ENCODE measurements around the gene ANAPC1.
"Not testable (repeated sequence)": the region's sequence is repeated elsewhere in the genome, so short reads cannot be mapped to it uniquely, and the experiment has no call there.

Gene ANAPC1

GRCh38 chr2:111790633-111791032 is 93.4 kb downstream of the ANAPC1 start:
- not testable (repeated sequence) for H3K4me3 Mint-ChIP-seq; H3K4me1 Mint-ChIP-seq (ENCODE audit: low read depth); H3K27me3 Mint-ChIP-seq; H3K27ac Mint-ChIP-seq; DNase-seq; H3K9me3 Mint-ChIP-seq
- H3K36me3 Mint-ChIP-seq (ENCODE audit: low read depth) = peaks cover 26% of the 10 kb centered on the region

- H3K27me3 Mint-ChIP-seq; H3K27ac Mint-ChIP-seq; H3K4me3 Mint-ChIP-seq; H3K4me1 Mint-ChIP-seq (ENCODE audit: low read depth); DNase-seq; H3K9me3 Mint-ChIP-seq: not testable (repeated sequence)
- peaks cover 26% of the 10 kb centered on the region for H3K36me3 Mint-ChIP-seq (ENCODE audit: low read depth)
These were observed 99.9 kb downstream of the ANAPC1 start for GRCh38 chr2:111784081-111784480.

- peaks cover 26% of the 10 kb centered on the region for H3K36me3 Mint-ChIP-seq (ENCODE audit: low read depth)
- not testable (repeated sequence) for DNase-seq; H3K4me1 Mint-ChIP-seq (ENCODE audit: low read depth); H3K27me3 Mint-ChIP-seq; H3K9me3 Mint-ChIP-seq; H3K27ac Mint-ChIP-seq; H3K4me3 Mint-ChIP-seq
These were observed 101.8 kb downstream of the ANAPC1 start for GRCh38 chr2:111782195-111782594.

GRCh38 chr2:111781443-111782094 is 102.4 kb downstream of the ANAPC1 start:
- H3K36me3 Mint-ChIP-seq (ENCODE audit: low read depth) = peaks cover 27% of the 10 kb centered on the region

GRCh38 chr2:111777155-111777554 is 106.8 kb downstream of the ANAPC1 start:
- H3K27ac Mint-ChIP-seq; DNase-seq; H3K4me3 Mint-ChIP-seq; H3K27me3 Mint-ChIP-seq; H3K9me3 Mint-ChIP-seq; H3K4me1 Mint-ChIP-seq (ENCODE audit: low read depth): not testable (repeated sequence)
- H3K36me3 Mint-ChIP-seq (ENCODE audit: low read depth) = peaks cover 29% of the 10 kb centered on the region

More at GRCh38 chr2:111781443-111782094, 102.4 kb downstream of the ANAPC1 start:
- not testable (repeated sequence) for H3K27ac Mint-ChIP-seq; H3K4me3 Mint-ChIP-seq; H3K27me3 Mint-ChIP-seq; DNase-seq; H3K9me3 Mint-ChIP-seq; H3K4me1 Mint-ChIP-seq (ENCODE audit: low read depth)

GRCh38 chr2:111776296-111776695 is 107.7 kb downstream of the ANAPC1 start:
- not testable (repeated sequence) for H3K4me1 Mint-ChIP-seq (ENCODE audit: low read depth); H3K4me3 Mint-ChIP-seq; H3K9me3 Mint-ChIP-seq; H3K27me3 Mint-ChIP-seq; H3K27ac Mint-ChIP-seq; DNase-seq
- peaks cover 31% of the 10 kb centered on the region for H3K36me3 Mint-ChIP-seq (ENCODE audit: low read depth)

- H3K36me3 Mint-ChIP-seq (ENCODE audit: low read depth) = peaks cover 36% of the 10 kb centered on the region
- not testable (repeated sequence) for H3K4me1 Mint-ChIP-seq (ENCODE audit: low read depth); H3K27me3 Mint-ChIP-seq; H3K4me3 Mint-ChIP-seq; H3K9me3 Mint-ChIP-seq; H3K27ac Mint-ChIP-seq; DNase-seq
These were observed 111.8 kb downstream of the ANAPC1 start for GRCh38 chr2:111772180-111772579.

- H3K27me3 Mint-ChIP-seq; DNase-seq; H3K4me3 Mint-ChIP-seq; H3K9me3 Mint-ChIP-seq; H3K4me1 Mint-ChIP-seq (ENCODE audit: low read depth); H3K27ac Mint-ChIP-seq: not testable (repeated sequence)
- peaks cover 39% of the 10 kb centered on the region for H3K36me3 Mint-ChIP-seq (ENCODE audit: low read depth)
These were observed 112.9 kb downstream of the ANAPC1 start for GRCh38 chr2:111770916-111771658.

- not testable (repeated sequence) for H3K27ac Mint-ChIP-seq; H3K27me3 Mint-ChIP-seq; H3K9me3 Mint-ChIP-seq; H3K4me3 Mint-ChIP-seq; H3K4me1 Mint-ChIP-seq (ENCODE audit: low read depth); DNase-seq
- peaks cover 35% of the 10 kb centered on the region for H3K36me3 Mint-ChIP-seq (ENCODE audit: low read depth)
These were observed 115.5 kb downstream of the ANAPC1 start for GRCh38 chr2:111768266-111769190.

GRCh38 chr2:111767087-111767486 is 116.9 kb downstream of the ANAPC1 start:
- not testable (repeated sequence) for H3K27ac Mint-ChIP-seq; H3K4me1 Mint-ChIP-seq (ENCODE audit: low read depth); DNase-seq; H3K4me3 Mint-ChIP-seq; H3K27me3 Mint-ChIP-seq; H3K9me3 Mint-ChIP-seq
- H3K36me3 Mint-ChIP-seq (ENCODE audit: low read depth) = peaks cover 37% of the 10 kb centered on the region

- not testable (repeated sequence) for H3K4me3 Mint-ChIP-seq; H3K27me3 Mint-ChIP-seq; H3K9me3 Mint-ChIP-seq; H3K27ac Mint-ChIP-seq; H3K4me1 Mint-ChIP-seq (ENCODE audit: low read depth); DNase-seq
- H3K36me3 Mint-ChIP-seq (ENCODE audit: low read depth) = peaks cover 38% of the 10 kb centered on the region
These were observed 117.7 kb downstream of the ANAPC1 start for GRCh38 chr2:111766295-111766694.

- not testable (repeated sequence) for H3K4me3 Mint-ChIP-seq; H3K27me3 Mint-ChIP-seq; DNase-seq; H3K4me1 Mint-ChIP-seq (ENCODE audit: low read depth); H3K9me3 Mint-ChIP-seq; H3K27ac Mint-ChIP-seq
- peaks cover 34% of the 10 kb centered on the region for H3K36me3 Mint-ChIP-seq (ENCODE audit: low read depth)
These were observed 119.8 kb downstream of the ANAPC1 start for GRCh38 chr2:111764151-111764550.

- not testable (repeated sequence) for DNase-seq; H3K4me1 Mint-ChIP-seq (ENCODE audit: low read depth); H3K4me3 Mint-ChIP-seq; H3K27me3 Mint-ChIP-seq; H3K27ac Mint-ChIP-seq; H3K9me3 Mint-ChIP-seq
- peaks cover 18% of the 10 kb centered on the region for H3K36me3 Mint-ChIP-seq (ENCODE audit: low read depth)
These were observed 123.2 kb downstream of the ANAPC1 start for GRCh38 chr2:111760697-111761284.

GRCh38 chr2:111752533-111752932 is 131.5 kb downstream of the ANAPC1 start:
- DNase-seq; H3K27me3 Mint-ChIP-seq; H3K36me3 Mint-ChIP-seq (ENCODE audit: low read depth); H3K9me3 Mint-ChIP-seq; H3K27ac Mint-ChIP-seq; H3K4me1 Mint-ChIP-seq (ENCODE audit: low read depth); H3K4me3 Mint-ChIP-seq: not testable (repeated sequence)

Measured in activated T-cell treated with anti-CD3 and anti-CD28 coated beads, Interleukin-2, amount 50 U/mL, for 24 hours (primary cell).